GM12878 (cell line): ENCODE results near the gene DNAH2. TPM values are rescaled to one million over a fixed set of nuclear protein-coding genes. Genes with fewer than 3 reads are reported as not detected.

Source experiments
- ATAC-seq: fragments of 200-7000 bp; cut with Tn5 transposase; 3 replicates; pipeline ENCODE4 v1.9.1; 2020; ENCODE audit warnings: mild to moderate bottlenecking, moderate library complexity
- BruUV-seq: library from RNA; stranded (reverse); fragments of 400-500 nt; replicated peaks from 2 replicates; lab custom pipeline; 2021; lab: Mats Ljungman, UMichigan
- CTCF ChIA-PET: fragments of 300-600 bp; sonication (Branson Sonifier 250); formaldehyde crosslinking; extraction: SDS; loops from one replicate; lab custom pipeline; 2021; ENCODE audit warnings: inconsistent platforms; lab: Yijun Ruan, JAX
- POLR2A ChIA-PET: fragments of 350-600 bp; formaldehyde crosslinking; extraction: SDS; loops from one replicate; lab custom pipeline; 2021; ENCODE audit warnings: inconsistent platforms; lab: Charles Lee
- RAD21 ChIA-PET: fragments of 300-600 bp; sonication (Branson Sonifier 250); formaldehyde crosslinking; loops from one replicate; lab custom pipeline; 2023; ENCODE audit warnings: antibody characterized with exemption; ENCODE audit not compliant: unreplicated experiment; lab: Charles Lee
- SMC1A ChIA-PET: fragments of 300-600 bp; sonication (Branson Sonifier 250); formaldehyde crosslinking; loops from one replicate; lab custom pipeline; 2023; ENCODE audit not compliant: unreplicated experiment, uncharacterized antibody; lab: Charles Lee
- DNase-seq: peaks from one replicate; pipeline ENCODE4 v3.0.0-alpha.2; 2011; ENCODE audit warnings: low read depth, low spot score
- FAIRE-seq: peaks from 3 replicates; lab custom pipeline; 2011; peaks lifted over from hg19 to GRCh38; lab: Jason Lieb, UNC
- H2AFZ ChIP-seq: 2 replicates; pipeline ENCODE4 v1.6.0; 2011; ENCODE audit warnings: low read depth, low read length, control low read depth; ENCODE audit not compliant: control insufficient read depth
- H3K27ac ChIP-seq: 2 replicates; pipeline ENCODE4 v1.5.1; 2011; ENCODE audit warnings: control low read depth; ENCODE audit not compliant: control insufficient read depth, insufficient read depth
- H3K27me3 ChIP-seq, 2 experiments: replicated peaks in 1 of 2; 2 replicates each; pipeline versions ENCODE4 v1.6.0 to v1.6.1; 2011; ENCODE audit warnings: low read length in 1 of 2; ENCODE audit not compliant: control insufficient read depth in 2 of 2, insufficient read depth in 2 of 2
- H3K36me3 ChIP-seq, 2 experiments: 2 replicates each; pipeline ENCODE4 v1.5.1; 2011; ENCODE audit warnings: low read length in 1 of 2; ENCODE audit not compliant: control insufficient read depth in 2 of 2, insufficient read depth in 2 of 2
- H3K4me1 ChIP-seq: 2 replicates; pipeline ENCODE4 v1.6.1; 2011; ENCODE audit warnings: mild to moderate bottlenecking, low read length, moderate library complexity, mixed read lengths; ENCODE audit not compliant: control insufficient read depth, insufficient read depth
- H3K4me2 ChIP-seq: 2 replicates; pipeline ENCODE4 v1.6.0; 2011; ENCODE audit warnings: control low read depth; ENCODE audit not compliant: control insufficient read depth, insufficient read depth
- H3K4me3 ChIP-seq: fragments of 200-600 bp; sonication (generic); 2 replicates; pipeline ENCODE4 v1.5.1; 2016
- H3K79me2 ChIP-seq: 2 replicates; pipeline ENCODE4 v1.6.0; 2011; ENCODE audit warnings: low read length; ENCODE audit not compliant: control insufficient read depth, insufficient read depth
- H3K9ac ChIP-seq: 2 replicates; pipeline ENCODE4 v1.8.0; 2011; ENCODE audit warnings: low read length, control low read depth, mixed read lengths; ENCODE audit not compliant: control insufficient read depth, insufficient read depth
- H3K9me3 ChIP-seq: replicated peaks from 3 replicates; pipeline ENCODE4 v1.5.1; 2011; ENCODE audit warnings: mild to moderate bottlenecking, low read length; ENCODE audit not compliant: control insufficient read depth, insufficient read depth
- H4K20me1 ChIP-seq: 2 replicates; pipeline ENCODE4 v1.6.0; 2011; ENCODE audit not compliant: control insufficient read depth, insufficient read depth
- ATF7 ChIP-seq: fragments of 450-650 bp; IDR thresholded peaks from 2 replicates; pipeline ENCODE4 v1.6.1; 2016; ENCODE audit warnings: low read depth, mild to moderate bottlenecking
- ETV6 ChIP-seq, 2 experiments: fragments of 450-650 bp in 1 of 2; IDR thresholded peaks in 1 of 2; conservative IDR thresholded peaks in 1 of 2; 2 replicates each; pipeline ENCODE4 v1.6.1; 2014; ENCODE audit warnings: antibody characterized with exemption in 1 of 2, borderline replicate concordance in 1 of 2, low read depth in 1 of 2, mild to moderate bottlenecking in 1 of 2, moderate library complexity in 1 of 2
- HDAC2 ChIP-seq: fragments of 200-600 bp; sonication (generic); IDR thresholded peaks from 2 replicates; pipeline ENCODE4 v1.6.1; 2017
- JUNB ChIP-seq: IDR thresholded peaks from 2 replicates; pipeline ENCODE4 v1.6.1; 2016; ENCODE audit warnings: antibody characterized with exemption, mild to moderate bottlenecking
- JUND ChIP-seq: IDR thresholded peaks from 2 replicates; pipeline ENCODE4 v1.6.1; 2012; ENCODE audit warnings: low read depth, mild to moderate bottlenecking, low read length, improper control_type of control experiment, moderate library complexity
- KDM1A ChIP-seq: fragments of 200-600 bp; sonication (generic); IDR thresholded peaks from 2 replicates; pipeline ENCODE4 v1.6.1; 2016; ENCODE audit warnings: borderline replicate concordance
- MEF2B ChIP-seq: fragments of 450-650 bp; IDR thresholded peaks from 2 replicates; pipeline ENCODE4 v1.6.1; 2018; ENCODE audit warnings: mild to moderate bottlenecking, moderate library complexity; ENCODE audit not compliant: partially characterized antibody, poor library complexity, severe bottlenecking
- MTA2 ChIP-seq: fragments of 450-650 bp; IDR thresholded peaks from 2 replicates; pipeline ENCODE4 v1.6.1; 2016; ENCODE audit warnings: low read depth, mild to moderate bottlenecking, moderate library complexity
- MYC ChIP-seq: IDR thresholded peaks from 2 replicates; pipeline ENCODE4 v1.6.1; 2011; ENCODE audit warnings: mild to moderate bottlenecking, low read length, moderate library complexity, inconsistent platforms; ENCODE audit not compliant: insufficient read depth, insufficient replicate concordance, insufficient read length, severe bottlenecking
- PAX8 ChIP-seq: fragments of 450-650 bp; IDR thresholded peaks from 2 replicates; pipeline ENCODE4 v1.6.1; 2017; ENCODE audit warnings: mild to moderate bottlenecking, moderate library complexity
- POU2F2 ChIP-seq: IDR thresholded peaks from 3 replicates; pipeline ENCODE4 v1.6.1; 2011; ENCODE audit warnings: low read depth, mild to moderate bottlenecking, low read length, borderline replicate concordance
- RBBP5 ChIP-seq: fragments of 200-600 bp; sonication (generic); conservative IDR thresholded peaks from 2 replicates; pipeline ENCODE4 v1.6.1; 2016
- RFX5 ChIP-seq: IDR thresholded peaks from 2 replicates; pipeline ENCODE4 v1.6.1; 2011; ENCODE audit warnings: low read depth, low read length, improper control_type of control experiment
- RUNX3 ChIP-seq: IDR thresholded peaks from 2 replicates; pipeline ENCODE4 v1.6.1; 2012; ENCODE audit warnings: low read length, inconsistent platforms
- TAF1 ChIP-seq: IDR thresholded peaks from 2 replicates; pipeline ENCODE4 v1.6.1; 2011; ENCODE audit warnings: mild to moderate bottlenecking, low read depth, low read length, borderline replicate concordance
- ZNF274 ChIP-seq: IDR thresholded peaks from one replicate; pipeline ENCODE4 v1.8.0; 2011; ENCODE audit not compliant: insufficient read length, insufficient read depth
- ZNF622 ChIP-seq: fragments of 450-650 bp; IDR thresholded peaks from 2 replicates; pipeline ENCODE4 v1.6.1; 2017; ENCODE audit warnings: mild to moderate bottlenecking, inconsistent platforms
- whole genome bisulfite sequencing: methylation state at CpG from one replicate; pipeline ENCODE4 v1.1.6; 2016; ENCODE audit warnings: low lambda C conversion rate; ENCODE audit not compliant: insufficient replicate concordance, insufficient coverage; ENCODE audit errors: missing lambda C conversion rate; 5-methylcytosine and 5-hydroxymethylcytosine counted together
- in situ Hi-C: fragments of 300-500 bp; cut with MboI; formaldehyde crosslinking; loops from 9 replicates; pipeline ENCODE4 v1.14.3; 2018; ENCODE audit warnings: mixed read lengths
- intact Hi-C: fragments of 100-400 bp; cut with micrococcal nuclease; formaldehyde crosslinking; loops from one replicate; pipeline ENCODE4 v1.14.2; 2022; ENCODE audit not compliant: unreplicated experiment
- polyA plus RNA-seq, 11 experiments: library from polyadenylated mRNA; depleted of rRNA in 4 of 11; unstranded in 6 of 11; stranded (reverse) in 5 of 11; fragments of >200 nt; fragmentation: Nextera tagmentation in 4 of 11; fragmentation: Illumina TruSeq in 1 of 11; extraction: Ambion mirVana in 4 of 11; extraction: Trizol in 1 of 11; gene quantifications; 1 replicate in 1 of 11; 2 replicates in 10 of 11; pipeline versions ENCODE4 v1.2.1 to v1.2.3, GENCODE V29; 2011 to 2016; ENCODE audit warnings: inconsistent platforms in 2 of 11, missing spikeins in 2 of 11, low read depth in 1 of 11
- total RNA-seq, 4 experiments: library from RNA; depleted of rRNA in 3 of 4; stranded (reverse); fragments of >200 nt in 3 of 4; fragmentation: Illumina TruSeq in 1 of 4; extraction: Trizol in 1 of 4; gene quantifications; 2 replicates each; pipeline versions ENCODE4 v1.2.1 to v1.2.3, GENCODE V29; 2013 to 2021
- TF ChIP-seq, protein P1 (sequence below): IDR thresholded peaks from 2 replicates; pipeline ENCODE4 v1.6.1; 2012; ENCODE audit warnings: improper control_type of control experiment, low read depth, low read length; ENCODE audit not compliant: insufficient replicate concordance
- TF ChIP-seq, protein P2 (sequence below): IDR thresholded peaks from 2 replicates; pipeline ENCODE4 v1.6.1; 2011; ENCODE audit warnings: mild to moderate bottlenecking, low read depth, low read length, moderate library complexity; ENCODE audit not compliant: insufficient replicate concordance

Gene DNAH2
- total and polyA plus RNA-seq, 10 of the 15 experiments (the other 5 are each of a cell fraction or from before 2014, with no cell fraction given) = not detected

DNA sequence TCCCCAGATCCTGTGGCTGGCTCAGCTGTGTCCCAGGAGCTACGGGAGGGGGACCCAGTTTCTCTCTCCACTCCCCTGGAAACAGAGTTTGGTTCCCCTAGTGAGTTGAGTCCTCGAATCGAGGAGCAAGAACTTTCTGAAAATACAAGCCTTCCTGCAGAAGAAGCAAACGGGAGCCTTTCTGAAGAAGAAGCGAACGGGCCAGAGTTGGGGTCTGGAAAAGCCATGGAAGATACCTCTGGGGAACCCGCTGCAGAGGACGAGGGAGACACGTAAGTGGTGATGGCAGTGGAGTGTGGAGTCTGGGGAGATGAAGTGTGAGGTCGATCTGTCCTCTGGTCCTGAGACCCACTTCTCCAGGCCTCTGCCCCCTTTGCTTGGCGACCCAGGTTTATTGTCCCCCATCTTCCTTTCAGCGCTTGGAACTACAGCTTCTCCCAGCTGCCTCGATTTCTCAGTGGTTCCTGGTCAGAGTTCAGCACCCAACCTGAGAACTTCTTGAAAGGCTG, 28.7 kb upstream of the DNAH2 start (continued):
- no peak for TF ChIP-seq MTA2

DNA sequence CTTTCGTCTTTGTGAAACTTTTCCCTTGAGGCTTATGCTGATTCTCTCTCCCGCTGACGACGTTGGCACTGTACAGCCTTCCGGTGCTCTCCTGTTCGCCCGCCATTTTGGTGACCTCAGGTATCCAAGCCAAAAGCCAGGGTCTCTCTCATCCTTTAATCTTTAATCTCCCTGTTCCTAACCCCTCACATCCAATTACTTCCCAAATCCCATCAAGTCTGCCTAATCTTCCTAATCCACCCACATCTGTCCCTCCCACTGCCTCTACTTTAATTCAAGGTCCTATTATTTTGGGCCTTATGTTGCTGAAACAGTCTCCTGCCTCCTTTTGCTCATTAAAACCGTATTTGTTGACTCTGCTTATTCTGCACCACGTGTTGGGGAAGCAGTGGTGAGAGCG, 22.0 kb upstream of the DNAH2 start:
- Histone ChIP-seq H3K27ac (no peak overlapping the region), H3K4me3 (no peak overlapping the region), H2AFZ (no peak overlapping the region), H3K9ac (no peak overlapping the region), H3K79me2 (no peaks in the 10 kb centered on the region), H3K27me3 (no peaks in the 10 kb centered on the region), H3K9me3 (no peaks in the 10 kb centered on the region), H3K4me2 (no peak overlapping the region), H3K4me1 (no peaks in the 10 kb centered on the region), H4K20me1 (no peaks in the 10 kb centered on the region), H3K36me3 (no peaks in the 10 kb centered on the region; a peak in 2 of 4 replicates)
- in situ Hi-C loops = no loop called here
- RAD21 ChIA-PET = no interaction called here
- no peak for FAIRE-seq
- TF ChIP-seq, protein P1, sequence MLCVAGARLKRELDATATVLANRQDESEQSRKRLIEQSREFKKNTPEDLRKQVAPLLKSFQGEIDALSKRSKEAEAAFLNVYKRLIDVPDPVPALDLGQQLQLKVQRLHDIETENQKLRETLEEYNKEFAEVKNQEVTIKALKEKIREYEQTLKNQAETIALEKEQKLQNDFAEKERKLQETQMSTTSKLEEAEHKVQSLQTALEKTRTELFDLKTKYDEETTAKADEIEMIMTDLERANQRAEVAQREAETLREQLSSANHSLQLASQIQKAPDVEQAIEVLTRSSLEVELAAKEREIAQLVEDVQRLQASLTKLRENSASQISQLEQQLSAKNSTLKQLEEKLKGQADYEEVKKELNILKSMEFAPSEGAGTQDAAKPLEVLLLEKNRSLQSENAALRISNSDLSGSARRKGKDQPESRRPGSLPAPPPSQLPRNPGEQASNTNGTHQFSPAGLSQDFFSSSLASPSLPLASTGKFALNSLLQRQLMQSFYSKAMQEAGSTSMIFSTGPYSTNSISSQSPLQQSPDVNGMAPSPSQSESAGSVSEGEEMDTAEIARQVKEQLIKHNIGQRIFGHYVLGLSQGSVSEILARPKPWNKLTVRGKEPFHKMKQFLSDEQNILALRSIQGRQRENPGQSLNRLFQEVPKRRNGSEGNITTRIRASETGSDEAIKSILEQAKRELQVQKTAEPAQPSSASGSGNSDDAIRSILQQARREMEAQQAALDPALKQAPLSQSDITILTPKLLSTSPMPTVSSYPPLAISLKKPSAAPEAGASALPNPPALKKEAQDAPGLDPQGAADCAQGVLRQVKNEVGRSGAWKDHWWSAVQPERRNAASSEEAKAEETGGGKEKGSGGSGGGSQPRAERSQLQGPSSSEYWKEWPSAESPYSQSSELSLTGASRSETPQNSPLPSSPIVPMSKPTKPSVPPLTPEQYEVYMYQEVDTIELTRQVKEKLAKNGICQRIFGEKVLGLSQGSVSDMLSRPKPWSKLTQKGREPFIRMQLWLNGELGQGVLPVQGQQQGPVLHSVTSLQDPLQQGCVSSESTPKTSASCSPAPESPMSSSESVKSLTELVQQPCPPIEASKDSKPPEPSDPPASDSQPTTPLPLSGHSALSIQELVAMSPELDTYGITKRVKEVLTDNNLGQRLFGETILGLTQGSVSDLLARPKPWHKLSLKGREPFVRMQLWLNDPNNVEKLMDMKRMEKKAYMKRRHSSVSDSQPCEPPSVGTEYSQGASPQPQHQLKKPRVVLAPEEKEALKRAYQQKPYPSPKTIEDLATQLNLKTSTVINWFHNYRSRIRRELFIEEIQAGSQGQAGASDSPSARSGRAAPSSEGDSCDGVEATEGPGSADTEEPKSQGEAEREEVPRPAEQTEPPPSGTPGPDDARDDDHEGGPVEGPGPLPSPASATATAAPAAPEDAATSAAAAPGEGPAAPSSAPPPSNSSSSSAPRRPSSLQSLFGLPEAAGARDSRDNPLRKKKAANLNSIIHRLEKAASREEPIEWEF = no peak
- TF ChIP-seq MYC (no peak), KDM1A (no peak), JUNB (no peak), RUNX3 (no peak), RBBP5 (no peak), POU2F2 (no peak), PAX8 (no peak), ZNF622 (no peak), RFX5 (no peak), HDAC2 (no peak), ATF7 (no peak), MEF2B (no peak), ETV6 (conservative IDR thresholded peaks at IDR 0.05 in 1 of 2, IDR thresholded peaks at IDR 0.05 in 1 of 2; ENCODE audit: borderline replicate concordance in 1 of 2, low read depth in 1 of 2) (no peak), JUND (no peak), TAF1 (no peak), ZNF274 (no peak)
- TF ChIP-seq, protein P2, sequence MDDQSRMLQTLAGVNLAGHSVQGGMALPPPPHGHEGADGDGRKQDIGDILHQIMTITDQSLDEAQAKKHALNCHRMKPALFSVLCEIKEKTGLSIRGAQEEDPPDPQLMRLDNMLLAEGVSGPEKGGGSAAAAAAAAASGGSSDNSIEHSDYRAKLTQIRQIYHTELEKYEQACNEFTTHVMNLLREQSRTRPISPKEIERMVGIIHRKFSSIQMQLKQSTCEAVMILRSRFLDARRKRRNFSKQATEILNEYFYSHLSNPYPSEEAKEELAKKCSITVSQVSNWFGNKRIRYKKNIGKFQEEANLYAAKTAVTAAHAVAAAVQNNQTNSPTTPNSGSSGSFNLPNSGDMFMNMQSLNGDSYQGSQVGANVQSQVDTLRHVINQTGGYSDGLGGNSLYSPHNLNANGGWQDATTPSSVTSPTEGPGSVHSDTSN = no peak
- 98% methylated on average over 10 of the region's 10 CpGs for WGBS
- no TSS peak for BruUV-seq
- intact Hi-C loops = no loop called here
- POLR2A ChIA-PET = no interaction called here
- SMC1A ChIA-PET = no interaction called here
- DNase-seq = no peak
- CTCF ChIA-PET = no interaction called here
- ATAC-seq = no peak
